H4 (cell line): ENCODE data around the gene NCF1. TPM values are rescaled to one million over a fixed set of nuclear protein-coding genes. Genes with fewer than 3 reads are reported as not detected.
"Not testable (repeated sequence)": the region's sequence is repeated elsewhere in the genome, so short reads cannot be mapped to it uniquely, and the experiment has no call there.

Experiments used
- DNase-seq: peaks from one replicate; pipeline ENCODE4 v3.0.0-alpha.2; 2015; ENCODE audit warnings: low spot score
- total RNA-seq: library from RNA; depleted of rRNA; stranded (reverse); fragments of >200 nt; shearing (Covaris generic); gene quantifications from 2 replicates; pipeline ENCODE4 v1.2.3, GENCODE V29; 2014; rRNA removed

The NCF1 gene
- not detected in 2 replicates for total RNA-seq

DNA sequence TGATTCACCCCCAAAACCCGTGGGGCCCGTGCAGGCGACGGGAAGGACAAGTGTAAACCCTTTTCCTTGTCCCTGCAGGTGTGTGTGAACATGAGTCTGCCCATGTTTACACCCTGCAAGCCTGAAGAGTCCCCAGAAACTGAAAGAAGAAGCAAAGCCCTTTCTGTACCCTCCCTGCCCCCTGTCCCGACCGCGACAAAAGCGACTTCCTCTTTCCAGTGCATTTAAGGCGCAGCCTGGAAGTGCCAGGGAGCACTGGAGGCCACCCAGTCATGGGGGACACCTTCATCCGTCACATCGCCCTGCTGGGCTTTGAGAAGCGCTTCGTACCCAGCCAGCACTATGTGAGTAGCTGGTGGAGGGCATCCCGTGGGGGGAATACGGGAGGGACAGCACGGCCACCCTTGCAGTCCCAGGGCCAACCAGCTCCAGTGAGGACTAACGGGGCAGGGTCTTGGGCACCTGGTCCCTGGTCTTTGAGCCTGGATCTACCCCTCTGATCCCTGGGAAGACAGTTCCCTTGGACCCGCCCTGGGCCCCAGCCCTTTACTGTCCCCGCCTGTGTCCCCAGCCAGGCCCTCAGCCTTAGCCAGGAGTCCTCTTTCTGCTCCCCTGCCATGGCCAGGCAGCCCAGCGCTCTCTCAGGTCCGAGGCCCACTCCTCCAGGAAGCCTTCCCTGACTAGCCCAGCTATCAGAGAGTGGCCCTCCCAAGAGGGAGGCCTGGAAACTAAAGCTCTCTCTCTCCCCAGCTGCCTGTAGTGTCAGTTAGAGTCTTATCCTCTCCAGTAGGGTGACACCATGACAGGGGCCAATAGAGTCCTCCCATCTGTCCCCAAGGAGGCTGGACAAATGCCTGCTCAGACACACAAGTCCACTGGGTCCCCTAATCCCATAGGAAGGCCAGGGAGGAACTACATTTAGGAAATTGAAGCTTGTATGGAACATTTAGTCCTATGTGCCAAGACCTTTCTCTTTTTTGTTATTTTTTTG is at the start of gene NCF1:
TSS of gene NCF1 (plus strand) at position 252 of the 991 bp plus-strand sequence. CDS start at position 273, 21 bp downstream.
- not testable (repeated sequence) for DNase-seq

GRCh38 chr7:74725840-74726239 is 48.0 kb upstream of the NCF1 start:
- DNase-seq = no peak

DNA sequence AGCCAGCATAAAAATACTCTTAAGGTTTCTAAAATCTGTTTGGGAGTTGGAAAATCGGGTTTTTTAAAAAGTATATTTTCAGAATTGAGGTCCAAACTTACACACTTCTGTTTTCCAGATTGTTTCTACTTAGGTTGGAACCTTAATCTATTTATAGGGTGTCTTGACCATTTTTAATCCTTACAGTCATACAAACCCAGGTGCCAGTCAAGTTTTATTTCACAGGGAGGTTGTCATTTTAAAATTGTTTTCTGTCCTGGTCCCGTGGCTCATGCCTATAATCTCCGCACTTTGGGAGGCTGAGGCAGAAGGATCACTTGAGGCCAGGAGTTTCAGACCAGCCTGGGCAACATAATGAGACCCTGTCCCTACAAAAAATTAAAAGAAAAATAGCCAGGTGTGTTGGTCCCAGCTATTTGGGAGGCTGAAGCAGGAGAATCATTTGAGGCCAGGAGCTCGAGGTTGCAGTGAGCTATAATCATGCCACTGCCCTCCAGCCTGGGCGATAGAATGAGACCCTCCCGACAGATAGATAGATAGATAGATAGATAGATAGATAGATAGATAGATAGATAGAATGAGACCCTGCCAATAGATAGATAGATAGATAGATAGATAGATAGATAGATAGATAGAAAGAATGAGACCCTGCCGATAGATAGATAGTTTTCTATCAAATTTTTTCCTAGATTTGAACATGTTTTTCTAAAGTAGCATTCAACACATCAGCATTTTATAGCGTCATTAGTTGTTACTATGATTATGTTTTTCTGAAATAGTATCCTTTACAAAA is 47.3 kb upstream of the NCF1 start:
- DNase-seq = no peak

GRCh38 chr7:74728686-74729085 is 45.1 kb upstream of the NCF1 start:
- not testable (repeated sequence) for DNase-seq

- not testable (repeated sequence) for DNase-seq
Observed at GRCh38 chr7:74730186-74730585, 43.6 kb upstream of the NCF1 start.

DNA sequence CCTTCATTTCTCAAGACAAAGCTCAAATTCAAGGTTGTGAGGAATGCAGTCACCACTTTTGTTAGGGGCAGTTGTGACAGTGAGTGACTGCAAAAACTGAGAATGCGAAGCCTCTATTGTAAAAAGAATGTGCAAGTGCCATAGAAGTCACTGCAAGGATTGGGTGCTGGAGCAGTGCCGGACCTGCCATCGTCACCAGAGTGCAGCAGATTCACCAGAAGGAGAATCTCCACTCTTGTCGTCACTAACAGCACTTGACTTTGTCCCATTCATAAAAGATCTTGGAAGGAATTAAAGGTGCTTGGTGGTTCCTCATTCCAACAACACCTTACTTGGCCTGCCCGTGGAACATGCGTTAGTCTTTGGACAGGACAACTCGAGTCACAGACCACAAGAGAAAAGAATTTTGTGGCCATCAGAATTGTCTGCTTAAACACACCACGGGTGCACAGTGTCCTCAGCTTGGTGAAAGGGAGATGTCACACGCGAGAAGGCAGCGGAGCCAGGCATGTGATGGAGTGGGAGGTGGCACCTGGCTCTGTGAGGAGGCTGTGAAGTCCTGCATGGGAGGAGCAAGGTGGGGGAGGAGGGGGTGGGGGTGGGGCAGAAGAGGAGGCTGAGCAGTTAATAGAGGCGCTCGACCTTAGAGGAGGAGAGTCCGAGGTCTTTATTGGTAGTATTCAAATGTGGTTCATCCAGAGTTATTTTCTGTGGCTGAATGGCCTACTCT is 33.7 kb upstream of the NCF1 start:
- not testable (repeated sequence) for DNase-seq

- DNase-seq = not testable (repeated sequence)
Observed at GRCh38 chr7:74743936-74744557, 29.8 kb upstream of the NCF1 start.

DNA sequence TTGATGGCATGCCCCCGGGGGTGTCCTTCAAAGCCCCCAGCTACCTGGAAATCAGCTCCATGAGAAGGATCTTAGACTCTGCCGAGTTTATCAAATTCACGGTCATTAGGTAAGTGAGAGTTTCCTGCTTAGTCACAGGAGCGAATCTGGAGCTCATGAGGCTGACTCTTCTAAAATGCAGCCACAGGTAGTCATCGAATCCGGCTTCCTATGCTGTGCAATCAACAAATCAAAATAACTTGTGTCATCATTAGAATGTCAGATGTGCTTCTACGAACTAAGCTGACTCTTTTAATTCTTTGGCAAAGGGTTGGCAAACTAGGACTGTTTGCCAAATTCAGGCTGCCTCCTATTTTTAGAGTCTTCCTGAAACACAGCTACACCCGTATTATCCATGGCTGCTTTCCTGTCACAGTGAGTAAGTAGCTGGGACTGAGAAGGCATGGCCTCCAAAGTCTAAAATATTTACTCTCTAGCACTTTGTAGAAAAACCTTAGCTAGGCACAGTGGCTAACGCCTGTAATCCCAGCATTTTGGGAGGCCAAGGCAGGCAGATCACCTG is 19.8 kb upstream of the NCF1 start:
- DNase-seq = not testable (repeated sequence)

- DNase-seq = not testable (repeated sequence)
Observed at GRCh38 chr7:74756673-74757072, 17.1 kb upstream of the NCF1 start.

DNA sequence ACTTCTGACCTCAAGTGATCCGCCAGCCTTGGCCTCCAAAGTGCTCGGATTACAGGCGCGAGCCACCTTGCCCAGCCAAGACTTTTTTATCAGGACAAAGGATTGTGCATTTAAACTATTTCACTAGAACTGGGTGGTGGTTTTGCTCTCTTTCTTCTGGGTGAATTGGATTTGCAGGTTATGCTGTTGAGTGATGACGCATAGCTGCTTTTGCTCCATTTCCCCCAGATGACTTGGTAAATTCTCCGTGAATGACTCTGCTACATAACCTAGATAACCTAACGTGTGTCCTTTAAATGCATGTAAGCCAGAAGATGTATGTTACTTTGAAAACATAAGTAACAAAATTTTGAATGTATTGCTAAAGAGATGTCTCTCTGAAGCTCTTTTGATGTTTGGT is 15.5 kb upstream of the NCF1 start:
- not testable (repeated sequence) for DNase-seq

DNA sequence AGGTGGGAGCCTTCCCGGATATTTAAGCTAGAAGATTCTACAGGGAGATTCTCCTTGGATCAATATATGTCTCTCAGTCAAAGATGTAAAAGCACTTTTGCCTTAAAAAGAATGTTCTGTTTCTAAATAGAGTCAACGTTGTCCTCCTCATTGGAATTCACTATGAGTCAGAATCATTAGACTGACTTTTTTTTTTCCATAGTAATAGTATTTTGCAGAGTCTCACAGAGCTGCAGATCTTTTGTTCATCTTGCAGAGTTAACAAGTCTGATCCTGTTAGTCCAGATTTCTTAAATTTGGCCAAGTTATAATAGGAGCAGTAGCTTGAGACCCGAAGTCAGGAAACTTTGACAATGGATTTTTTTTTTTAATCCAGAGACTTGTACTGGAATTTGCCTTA is 14.8 kb upstream of the NCF1 start:
- DNase-seq = not testable (repeated sequence)

DNA sequence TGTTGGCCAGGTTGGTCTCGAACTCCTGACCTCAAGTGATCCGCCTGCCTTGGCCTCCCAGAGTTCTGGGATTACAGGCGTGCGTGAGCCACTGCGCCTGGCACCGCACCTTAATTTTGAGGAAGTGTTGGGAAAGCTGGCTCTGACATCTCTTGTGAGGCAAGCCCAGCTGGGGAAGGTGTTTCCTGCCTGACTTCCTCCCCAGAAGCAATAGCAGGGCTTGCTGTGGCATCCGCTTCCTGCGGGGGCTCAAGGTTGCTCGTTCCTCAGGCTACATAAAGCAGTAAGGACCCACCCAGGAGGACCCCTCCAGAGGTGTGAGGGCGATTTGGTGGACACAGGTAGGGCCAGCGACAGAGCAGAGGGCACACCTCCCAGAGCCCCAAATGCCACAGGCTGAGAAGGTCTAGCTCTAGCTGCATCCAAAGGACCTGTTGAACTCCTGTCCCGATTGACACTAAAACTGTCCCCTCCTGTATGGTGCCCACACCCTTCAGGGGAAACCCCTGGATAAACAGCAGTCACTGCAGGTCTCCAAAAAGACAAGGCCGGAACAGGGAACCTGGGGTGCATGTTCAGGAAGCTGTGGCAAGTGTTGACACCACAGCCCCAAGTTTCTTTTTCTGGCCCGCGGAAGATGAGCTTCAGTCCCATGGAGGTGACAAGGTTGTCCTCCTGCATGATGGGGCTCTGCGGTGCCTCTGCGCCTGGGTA is 8.4 kb upstream of the NCF1 start:
- DNase-seq = not testable (repeated sequence)

DNA sequence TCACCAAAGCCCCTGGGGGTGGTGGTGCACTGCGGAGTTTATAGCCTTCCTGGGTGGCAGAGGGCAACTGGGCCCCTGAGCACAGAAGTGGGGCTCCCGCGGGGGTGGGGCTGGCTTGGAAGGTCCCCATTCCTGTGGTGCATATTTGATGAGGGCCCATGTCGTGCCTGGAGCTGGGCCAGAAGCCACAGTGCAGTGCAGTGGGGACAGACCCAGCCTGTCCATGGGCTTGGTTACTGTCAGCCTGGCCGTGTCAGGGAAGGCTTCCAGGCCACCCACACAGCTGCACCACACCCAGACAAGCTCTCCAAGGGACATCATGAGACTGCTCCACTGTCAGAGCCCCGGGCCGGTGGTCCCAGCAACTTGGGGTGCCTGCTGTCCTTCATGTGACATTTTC is 7.3 kb upstream of the NCF1 start:
- DNase-seq = not testable (repeated sequence)

GRCh38 chr7:74766991-74767390 is 6.8 kb upstream of the NCF1 start:
- DNase-seq = not testable (repeated sequence)

DNA sequence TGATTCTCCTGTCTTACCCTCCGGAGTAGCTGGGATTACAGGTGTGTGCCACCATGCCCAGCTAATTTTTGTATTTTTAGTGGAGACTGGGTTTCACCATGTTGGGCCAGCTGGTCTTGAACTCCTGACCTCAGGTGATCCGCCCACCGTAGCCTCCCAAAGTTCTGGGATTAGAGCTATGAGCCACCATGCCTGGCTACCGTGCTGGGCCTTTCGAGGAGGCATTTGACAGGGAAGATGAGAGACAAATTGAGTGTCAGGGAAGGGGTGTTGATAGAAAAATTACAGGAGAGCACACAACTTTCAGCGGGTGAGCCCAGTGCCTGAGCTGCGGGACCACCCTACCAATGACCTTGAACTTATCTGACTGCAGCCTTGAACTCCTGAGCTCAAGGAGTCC is 3.7 kb upstream of the NCF1 start:
- not testable (repeated sequence) for DNase-seq

DNA sequence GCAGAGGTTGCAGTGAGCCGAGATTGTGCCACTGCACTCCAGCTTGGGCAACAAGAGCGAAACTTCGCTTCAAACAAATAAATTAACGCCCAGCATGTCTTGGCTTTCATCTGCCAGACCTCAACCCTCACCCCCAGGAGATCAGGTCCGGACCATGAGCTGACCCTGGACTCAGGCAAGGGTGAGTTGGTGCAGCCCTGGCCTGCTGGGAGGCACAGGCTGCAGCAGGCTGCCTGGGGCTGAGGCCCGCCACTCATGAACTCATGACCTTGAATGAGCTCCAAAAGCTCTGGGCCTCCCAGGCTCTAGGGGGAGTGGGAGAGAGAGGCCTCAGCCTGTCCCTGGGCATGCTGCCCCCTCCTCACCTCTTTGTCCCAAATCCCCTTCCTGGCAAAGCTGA is 1.7 kb upstream of the NCF1 start:
- not testable (repeated sequence) for DNase-seq

DNA sequence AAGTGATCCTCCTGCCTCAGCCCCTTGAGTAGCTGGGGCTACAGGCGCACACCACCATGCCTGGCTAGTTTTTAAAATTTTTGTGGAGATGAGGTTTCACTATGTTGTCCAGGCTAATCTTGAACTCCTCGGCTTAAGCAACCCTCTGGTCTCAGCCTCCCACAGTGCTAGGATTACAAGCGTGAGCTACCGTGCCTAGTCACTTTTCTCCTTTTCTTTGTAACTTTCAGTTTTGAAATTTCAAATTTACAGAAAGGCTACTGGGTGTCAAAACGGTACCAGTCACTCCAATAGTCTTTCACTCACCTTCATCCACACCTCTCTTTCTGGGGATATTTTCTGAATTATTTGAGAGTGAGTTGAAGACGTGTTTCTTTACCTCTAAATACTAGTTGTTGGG is 1.3 kb downstream of the NCF1 start:
- not testable (repeated sequence) for DNase-seq

DNA sequence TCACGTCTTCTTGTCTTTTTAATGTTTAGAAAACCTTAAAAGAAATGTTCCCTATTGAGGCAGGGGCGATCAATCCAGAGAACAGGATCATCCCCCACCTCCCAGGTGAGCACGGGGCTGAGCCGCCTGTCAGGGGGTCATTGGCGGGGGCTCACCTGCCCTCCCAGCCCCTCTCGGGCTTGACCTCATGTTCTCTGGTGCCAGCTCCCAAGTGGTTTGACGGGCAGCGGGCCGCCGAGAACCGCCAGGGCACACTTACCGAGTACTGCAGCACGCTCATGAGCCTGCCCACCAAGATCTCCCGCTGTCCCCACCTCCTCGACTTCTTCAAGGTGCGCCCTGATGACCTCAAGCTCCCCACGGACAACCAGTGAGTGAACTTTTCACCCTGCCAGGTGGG is 5.2 kb downstream of the NCF1 start:
- not testable (repeated sequence) for DNase-seq

DNA sequence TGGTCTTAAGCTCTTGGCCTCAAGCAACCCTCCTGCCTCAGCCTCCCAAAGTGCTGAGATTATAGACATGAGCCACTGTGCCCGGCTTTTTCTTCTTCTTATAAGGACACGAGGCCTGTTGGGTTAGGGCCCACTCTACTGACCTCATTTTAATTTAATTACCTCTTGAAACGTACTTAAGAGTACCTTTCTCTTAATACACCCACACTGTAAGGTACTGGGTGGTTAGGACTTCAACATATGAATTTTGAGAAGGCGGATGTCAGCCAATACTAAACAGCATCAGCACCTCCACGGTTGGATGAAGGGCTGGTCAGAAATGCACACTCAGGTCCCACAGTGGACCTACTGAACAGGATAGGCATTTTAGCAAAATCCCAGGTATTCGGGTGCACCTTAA is 7.9 kb downstream of the NCF1 start:
- DNase-seq = not testable (repeated sequence)

DNA sequence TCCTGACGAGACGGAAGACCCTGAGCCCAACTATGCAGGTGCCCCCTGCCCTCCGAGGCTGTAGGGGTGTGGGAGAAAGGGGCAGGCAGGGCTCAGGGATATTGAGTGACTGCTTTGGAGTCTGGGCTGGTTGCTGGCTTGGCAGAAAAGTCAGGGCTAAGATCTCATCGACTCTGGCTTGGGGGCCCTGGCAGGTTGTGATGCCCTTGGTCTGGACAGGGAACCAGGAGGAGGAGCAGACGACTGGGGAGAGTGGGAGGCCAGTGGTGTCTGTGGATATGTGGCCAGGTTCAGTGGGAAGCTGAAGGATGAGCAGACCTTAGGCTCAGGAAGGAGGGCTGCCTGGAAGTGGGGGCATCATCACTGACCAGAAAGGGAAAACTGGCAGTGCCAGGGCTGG is 9.8 kb downstream of the NCF1 start:
- peak; percentile 3 for DNase-seq
